ENCODE data around the gene PTPRN2.

DNA sequence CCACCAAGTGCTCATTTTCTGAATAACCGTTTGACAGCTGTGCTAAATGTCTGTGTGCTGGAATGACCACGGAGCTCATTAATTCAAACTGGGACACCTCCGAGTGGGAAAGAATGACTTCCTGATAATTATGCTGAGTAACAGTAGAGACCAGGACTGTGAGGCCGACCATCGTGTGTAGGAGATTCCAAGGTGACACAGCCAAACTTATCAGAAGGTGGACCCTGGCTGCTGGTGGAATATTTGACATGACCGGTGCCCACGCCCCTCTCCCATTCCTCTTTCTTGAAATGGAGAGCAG is 400.0 kb downstream of the PTPRN2 start:
- TF ChIP-seq CEBPB (IDR thresholded peaks at IDR 0.05; ENCODE audit: borderline replicate concordance, low read depth, low read length) (no peak), ZNF780A (CRISPR knock-in tag; IDR thresholded peaks at IDR 0.05) (no peak), JUND (CRISPR knock-in tag; IDR thresholded peaks at IDR 0.05) (no peak), TCF7L2 (IDR thresholded peaks at IDR 0.05; ENCODE audit: low read depth, low read length) (no peak), ZNF546 (CRISPR knock-in tag; conservative IDR thresholded peaks at IDR 0.05) (no peak), SUZ12 (IDR thresholded peaks at IDR 0.05; ENCODE audit: low read depth, low read length) (no peak), ZC3H4 (CRISPR knock-in tag; IDR thresholded peaks at IDR 0.05; ENCODE audit: borderline replicate concordance) (no peak), TBL1XR1 (IDR thresholded peaks at IDR 0.05; ENCODE audit: borderline replicate concordance, low read length, partially characterized antibody) (no peak), ZNF629 (CRISPR knock-in tag; conservative IDR thresholded peaks at IDR 0.05) (no peak), ATF1 (CRISPR knock-in tag; IDR thresholded peaks at IDR 0.05) (no peak)
- TF ChIP-seq, protein P1, sequence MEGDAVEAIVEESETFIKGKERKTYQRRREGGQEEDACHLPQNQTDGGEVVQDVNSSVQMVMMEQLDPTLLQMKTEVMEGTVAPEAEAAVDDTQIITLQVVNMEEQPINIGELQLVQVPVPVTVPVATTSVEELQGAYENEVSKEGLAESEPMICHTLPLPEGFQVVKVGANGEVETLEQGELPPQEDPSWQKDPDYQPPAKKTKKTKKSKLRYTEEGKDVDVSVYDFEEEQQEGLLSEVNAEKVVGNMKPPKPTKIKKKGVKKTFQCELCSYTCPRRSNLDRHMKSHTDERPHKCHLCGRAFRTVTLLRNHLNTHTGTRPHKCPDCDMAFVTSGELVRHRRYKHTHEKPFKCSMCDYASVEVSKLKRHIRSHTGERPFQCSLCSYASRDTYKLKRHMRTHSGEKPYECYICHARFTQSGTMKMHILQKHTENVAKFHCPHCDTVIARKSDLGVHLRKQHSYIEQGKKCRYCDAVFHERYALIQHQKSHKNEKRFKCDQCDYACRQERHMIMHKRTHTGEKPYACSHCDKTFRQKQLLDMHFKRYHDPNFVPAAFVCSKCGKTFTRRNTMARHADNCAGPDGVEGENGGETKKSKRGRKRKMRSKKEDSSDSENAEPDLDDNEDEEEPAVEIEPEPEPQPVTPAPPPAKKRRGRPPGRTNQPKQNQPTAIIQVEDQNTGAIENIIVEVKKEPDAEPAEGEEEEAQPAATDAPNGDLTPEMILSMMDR (CRISPR knock-in tag; IDR thresholded peaks at IDR 0.05) = no peak
- TF ChIP-seq, protein P2, sequence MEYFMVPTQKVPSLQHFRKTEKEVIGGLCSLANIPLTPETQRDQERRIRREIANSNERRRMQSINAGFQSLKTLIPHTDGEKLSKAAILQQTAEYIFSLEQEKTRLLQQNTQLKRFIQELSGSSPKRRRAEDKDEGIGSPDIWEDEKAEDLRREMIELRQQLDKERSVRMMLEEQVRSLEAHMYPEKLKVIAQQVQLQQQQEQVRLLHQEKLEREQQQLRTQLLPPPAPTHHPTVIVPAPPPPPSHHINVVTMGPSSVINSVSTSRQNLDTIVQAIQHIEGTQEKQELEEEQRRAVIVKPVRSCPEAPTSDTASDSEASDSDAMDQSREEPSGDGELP (IDR thresholded peaks at IDR 0.05; ENCODE audit: borderline replicate concordance, low read depth) = no peak
